ENCODE measurements around the gene PLCL2.

The PLCL2 gene

DNA sequence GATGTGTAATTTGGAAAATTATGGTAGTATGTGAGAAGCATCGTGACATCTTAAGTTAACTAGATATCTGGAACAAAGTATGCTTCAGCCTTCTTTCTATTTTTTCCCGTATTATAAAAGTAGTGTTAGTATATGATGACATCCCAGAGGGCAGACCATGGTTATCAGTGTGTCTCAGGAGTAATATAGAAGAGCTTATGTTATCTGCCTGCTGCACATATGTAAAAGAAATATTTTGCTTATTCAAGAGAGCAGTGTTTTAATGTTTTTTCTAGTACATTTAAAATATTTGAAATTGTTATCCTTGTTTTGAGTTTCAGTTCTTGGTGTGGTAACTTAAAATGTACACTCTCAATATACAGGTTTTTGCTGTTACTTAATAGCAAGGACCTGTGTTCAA is 24.1 kb downstream of the PLCL2 start:
- intact Hi-C loops (cut with DNase I) = no loop called here
- DNase-seq = no peak

DNA sequence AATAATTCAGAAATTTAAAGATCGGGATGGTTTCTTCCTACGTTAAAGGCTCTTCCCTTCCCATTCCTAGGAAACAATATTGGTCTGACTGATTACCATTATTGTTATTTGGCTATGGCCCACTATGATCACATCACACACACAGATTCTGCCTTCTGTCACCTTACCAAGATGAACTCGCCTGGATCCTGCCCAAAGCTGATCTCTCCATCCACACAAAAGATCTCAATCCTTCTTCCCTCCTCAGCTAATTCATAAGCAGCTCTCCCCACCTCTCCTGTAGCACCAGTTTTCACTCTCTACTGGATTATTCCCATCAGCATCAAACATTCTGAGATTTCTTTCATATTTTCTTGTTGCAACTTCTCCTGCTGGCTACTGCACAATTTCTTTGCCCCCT is 25.0 kb downstream of the PLCL2 start:
- intact Hi-C loops (cut with DNase I) = no loop called here
- no peak for DNase-seq

- DNase-seq = no peak
- intact Hi-C loops (cut with DNase I) = no loop called here
These were observed 25.5 kb downstream of the PLCL2 start for GRCh38 chr3:16910207-16910606.

GRCh38 chr3:16911916-16912315 is 27.2 kb downstream of the PLCL2 start:
- DNase-seq = no peak
- intact Hi-C loops (cut with DNase I) = no loop called here

- intact Hi-C loops (cut with DNase I) = no loop called here
- no peak for DNase-seq
These were observed 27.9 kb downstream of the PLCL2 start for GRCh38 chr3:16912400-16913263.

DNA sequence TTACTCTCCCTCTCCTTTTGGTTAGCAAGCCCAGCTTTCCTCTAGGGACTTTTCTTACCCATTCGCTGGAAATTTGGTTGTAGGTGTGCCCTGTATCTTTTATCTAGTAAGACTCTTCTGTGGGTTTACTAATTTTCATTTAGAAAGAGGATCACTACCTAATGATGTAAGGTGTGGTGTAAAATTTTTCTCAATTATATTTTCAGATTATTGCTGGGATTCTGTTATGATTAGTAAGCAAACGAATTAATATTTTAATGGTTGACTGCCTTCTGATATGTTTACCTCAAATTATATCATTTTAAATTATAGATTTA is 28.5 kb downstream of the PLCL2 start:
- intact Hi-C loops (cut with DNase I) = no loop called here
- no peak for DNase-seq

DNA sequence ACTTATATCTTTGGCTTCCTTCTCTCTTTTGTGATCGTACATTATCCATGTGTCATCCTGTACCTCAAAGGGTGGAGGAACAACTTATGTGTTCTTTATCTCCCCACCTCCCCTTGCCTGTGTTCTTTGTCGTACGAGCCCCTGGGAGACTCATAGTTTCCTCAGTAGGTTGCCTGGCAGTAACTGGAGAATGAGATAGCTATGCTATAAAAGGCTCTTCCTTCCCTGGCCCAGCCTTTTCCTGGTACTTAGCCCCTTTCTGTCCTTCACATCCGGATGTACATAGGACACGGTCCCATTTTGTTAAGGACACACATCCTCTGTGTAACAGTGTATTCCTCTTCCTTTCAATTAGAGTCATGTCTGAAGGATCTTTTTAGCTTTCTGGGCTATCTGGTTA is 32.1 kb downstream of the PLCL2 start:
- intact Hi-C loops (cut with DNase I) = no loop called here
- no peak for DNase-seq

DNA sequence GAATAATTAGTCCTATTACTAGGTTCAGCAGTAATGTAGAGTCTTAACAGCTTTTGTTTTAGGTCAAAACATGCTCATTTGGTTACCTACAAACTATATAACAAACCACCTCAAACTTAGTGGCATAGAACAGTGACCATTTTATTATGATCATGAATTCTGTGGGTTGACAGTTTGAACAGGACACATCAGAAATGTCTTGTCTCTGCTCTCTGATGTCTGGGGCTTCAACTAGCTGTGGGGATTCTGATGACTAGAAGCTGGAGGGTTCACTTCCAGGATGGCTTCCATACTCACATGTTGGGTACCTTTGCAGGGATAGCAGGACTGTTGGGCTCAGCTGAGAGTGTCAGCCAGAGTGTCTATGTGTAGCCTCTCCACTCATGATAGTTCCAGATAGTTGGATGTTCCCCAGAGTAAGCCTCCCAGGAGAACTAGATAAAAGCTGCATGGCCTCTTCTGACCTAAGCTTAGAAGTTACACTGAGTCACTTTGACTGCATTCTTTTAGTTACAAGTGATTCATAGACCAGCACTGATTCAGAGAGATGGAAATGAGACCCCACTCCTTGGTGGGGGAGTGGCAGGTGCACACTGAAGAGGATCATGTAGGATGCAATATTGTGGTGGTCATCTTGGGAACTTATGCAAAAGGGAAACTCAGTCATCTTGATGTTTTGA is 32.6 kb downstream of the PLCL2 start:
- no peak for DNase-seq
- intact Hi-C loops (cut with DNase I) = no loop called here

DNA sequence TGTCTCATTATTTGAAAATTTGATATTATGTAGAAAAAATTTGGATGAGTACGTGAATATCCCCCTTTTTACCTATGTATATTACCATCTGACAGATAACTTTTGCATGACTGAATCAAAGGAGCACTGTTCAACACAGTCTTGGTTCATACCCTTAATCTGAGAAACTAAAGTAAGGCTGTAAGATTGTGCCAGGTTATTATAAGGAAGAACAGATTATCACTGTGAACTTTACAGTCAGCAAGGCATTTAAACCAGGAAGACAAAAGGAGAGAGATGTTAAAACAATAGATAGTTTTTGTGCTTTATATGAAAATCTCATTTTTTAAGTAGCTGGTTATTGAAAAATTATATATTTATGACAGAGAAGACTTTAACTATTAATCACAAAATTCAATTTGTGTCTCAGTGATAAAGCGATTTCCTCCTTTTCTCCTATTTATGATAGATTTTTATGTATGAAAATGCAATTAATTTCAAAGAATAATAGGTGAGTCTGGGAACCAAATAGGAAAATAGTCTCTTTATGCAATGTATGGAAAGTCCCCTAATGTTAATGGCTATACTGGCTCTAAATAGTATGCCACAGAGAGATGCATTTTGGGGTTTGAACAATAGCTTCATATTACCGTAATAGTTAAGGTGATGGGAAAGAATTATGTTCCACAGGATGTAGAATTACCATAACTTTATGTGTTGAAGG is 33.4 kb downstream of the PLCL2 start:
- DNase-seq = no peak
- intact Hi-C loops (cut with DNase I) = no loop called here

- intact Hi-C loops (cut with DNase I) = no loop called here
- no peak for DNase-seq
These were observed 33.9 kb downstream of the PLCL2 start for GRCh38 chr3:16918683-16919025.

DNA sequence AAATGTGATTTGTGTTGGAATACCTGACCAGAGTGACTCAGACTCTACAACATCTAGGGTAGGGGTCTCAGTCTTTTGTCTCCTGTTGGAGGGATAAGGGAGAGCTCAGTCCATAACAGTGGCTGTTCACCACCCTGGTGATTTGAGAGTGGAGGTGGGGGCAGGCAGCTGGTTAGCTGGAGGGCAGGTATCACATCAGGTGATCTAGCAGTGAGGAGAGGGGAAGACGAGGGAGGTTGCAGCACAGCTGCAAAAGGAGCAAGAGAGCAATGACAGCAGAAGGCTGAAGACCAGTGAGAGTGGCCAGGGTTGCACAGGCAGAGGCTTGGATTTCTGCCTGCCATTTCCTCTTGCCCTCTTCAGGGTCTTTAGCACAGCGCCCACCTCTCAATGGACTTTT is 38.4 kb downstream of the PLCL2 start:
- intact Hi-C loops (cut with DNase I) = no loop called here
- DNase-seq = no peak

DNA sequence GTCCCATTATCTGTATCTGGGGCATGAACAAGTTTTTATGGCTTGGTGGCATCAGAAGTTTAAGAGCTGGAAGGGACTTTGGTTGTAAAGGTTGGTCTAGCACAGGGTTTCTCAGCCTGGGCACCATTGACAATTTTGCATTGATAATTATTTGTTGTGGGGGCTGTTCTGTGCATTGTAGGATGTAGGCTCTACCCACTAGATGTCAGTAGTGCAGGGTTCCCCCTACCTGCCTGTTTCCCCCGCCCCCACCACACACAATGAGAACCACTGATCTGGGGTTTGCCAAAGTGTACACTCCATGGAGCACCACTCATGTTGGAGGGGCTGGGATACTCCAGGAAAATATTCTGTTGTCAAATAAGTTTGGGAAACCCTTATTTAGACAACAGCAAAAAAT is 42.7 kb downstream of the PLCL2 start:
- no peak for DNase-seq
- intact Hi-C loops (cut with DNase I) = no loop called here

GRCh38 chr3:16928386-16929132 is 43.8 kb downstream of the PLCL2 start:
- intact Hi-C loops (cut with DNase I) = no loop called here
- DNase-seq = no peak

GRCh38 chr3:16929311-16929710 is 44.6 kb downstream of the PLCL2 start:
- intact Hi-C loops (cut with DNase I) = no loop called here
- no peak for DNase-seq

DNA sequence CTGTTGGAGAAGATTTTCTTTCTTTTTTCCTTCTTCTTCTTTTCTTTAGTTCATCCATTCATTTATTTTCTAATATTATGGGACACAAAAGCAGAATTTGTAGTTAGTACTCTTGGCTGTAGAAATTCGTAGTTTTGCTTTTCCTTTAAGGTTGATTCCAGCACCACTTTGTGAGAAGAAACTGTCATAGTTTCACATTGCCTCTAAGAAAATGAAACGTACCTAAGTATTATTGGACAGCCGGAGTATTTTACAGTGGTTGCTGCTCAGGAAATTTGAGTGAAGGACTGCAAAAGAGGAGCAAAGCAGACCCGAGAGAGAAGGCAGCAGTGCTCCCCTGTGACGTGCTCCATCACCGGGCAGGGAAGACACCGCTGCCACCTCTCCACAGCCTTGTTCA is 48.1 kb downstream of the PLCL2 start:
- intact Hi-C loops (cut with DNase I) = no loop called here
- DNase-seq = no peak

DNA sequence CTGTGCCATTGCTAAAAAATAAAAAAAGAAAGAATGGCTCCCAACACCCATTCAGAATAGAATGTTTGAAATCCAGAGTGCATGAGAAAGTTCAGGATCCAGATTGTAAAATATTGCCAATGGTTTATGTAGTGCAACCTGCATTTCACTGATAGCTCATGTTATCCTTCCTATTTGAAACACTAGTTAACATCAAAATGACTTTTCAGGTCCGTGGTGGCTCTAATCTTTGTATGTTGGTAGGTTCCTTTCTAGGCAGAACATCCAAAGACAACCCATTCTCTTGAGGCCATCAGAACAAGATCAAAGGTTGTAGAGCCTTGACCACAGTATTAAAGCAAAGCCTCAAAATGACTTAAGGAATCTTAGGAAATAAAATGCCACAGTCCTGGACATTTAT is 51.0 kb downstream of the PLCL2 start:
- no peak for DNase-seq
- intact Hi-C loops (cut with DNase I) = no loop called here

DNA sequence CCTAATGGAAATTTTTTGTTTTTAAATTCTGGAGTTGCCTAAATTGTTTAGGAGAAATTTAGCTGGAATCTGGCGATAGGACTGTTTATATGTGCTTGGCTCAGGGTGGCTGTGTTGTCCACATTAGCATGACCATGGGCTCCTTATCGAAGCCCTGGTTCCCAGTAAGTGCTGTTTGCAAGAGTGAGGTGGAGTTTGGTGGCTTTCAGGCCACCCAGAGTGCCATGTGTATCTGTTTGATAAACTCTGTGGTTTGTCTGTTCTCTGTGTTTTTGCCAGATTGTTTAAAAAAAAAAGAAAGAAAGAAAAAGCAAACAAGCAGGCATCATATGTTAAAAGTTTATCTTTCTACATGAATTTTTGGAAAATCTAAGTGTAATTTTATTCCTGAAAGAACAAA is 51.5 kb downstream of the PLCL2 start:
- DNase-seq = no peak
- intact Hi-C loops (cut with DNase I) = no loop called here

DNA sequence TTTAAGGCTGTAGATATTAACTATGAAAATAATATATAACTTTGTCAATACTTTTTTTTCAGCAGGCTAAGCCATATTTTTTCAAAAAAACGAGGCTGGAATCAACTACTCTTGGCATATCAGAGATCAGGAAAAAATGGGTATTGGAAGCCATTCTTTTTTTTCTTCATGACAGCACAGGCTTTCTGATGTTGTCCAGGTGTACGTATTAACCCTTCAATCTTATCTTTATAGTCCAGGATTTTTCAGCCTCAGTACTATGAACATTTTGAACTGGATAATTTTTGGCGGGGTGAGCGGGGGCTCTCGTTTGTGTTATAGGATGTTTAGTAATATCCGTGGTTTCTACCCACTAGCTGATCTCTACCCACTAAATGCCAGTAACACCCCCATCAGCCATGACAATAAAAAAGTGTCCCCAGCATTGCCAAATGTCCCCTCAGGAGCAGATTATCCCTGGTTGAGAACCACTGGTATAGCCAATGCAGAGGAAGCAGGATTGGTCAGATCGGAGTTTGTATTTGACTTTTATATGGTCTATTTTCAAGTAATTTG is 52.0 kb downstream of the PLCL2 start:
- no peak for DNase-seq
- intact Hi-C loops (cut with DNase I) = no loop called here

GRCh38 chr3:16937326-16937845 is 52.6 kb downstream of the PLCL2 start:
- no peak for DNase-seq
- intact Hi-C loops (cut with DNase I) = no loop called here
